HepG2 (cell line): ENCODE data around the gene EPN2.

Source experiments
- AGO1 ChIP-seq: fragments of 200-400 bp; formaldehyde crosslinking; IDR thresholded peaks from 2 replicates; pipeline ENCODE4 v1.6.1; 2017; ENCODE audit warnings: mild to moderate bottlenecking, low read depth, low read length, moderate library complexity; ENCODE audit not compliant: poor library complexity, severe bottlenecking
- CEBPB ChIP-seq: IDR thresholded peaks from 2 replicates; pipeline ENCODE4 v1.6.1; 2011; ENCODE audit warnings: low read depth, low read length, improper control_type of control experiment, borderline replicate concordance
- DNMT1 ChIP-seq: sonication (generic); formaldehyde crosslinking; IDR thresholded peaks from 2 replicates; pipeline ENCODE4 v1.5.1; 2020; ENCODE audit warnings: mild to moderate bottlenecking, missing genetic modification reagents
- GTF3A ChIP-seq: sonication (generic); formaldehyde crosslinking; conservative IDR thresholded peaks from 2 replicates; pipeline ENCODE4 v1.4.0; 2020; ENCODE audit warnings: mild to moderate bottlenecking, missing genetic modification reagents
- MXI1 ChIP-seq: IDR thresholded peaks from 3 replicates; pipeline ENCODE4 v1.6.1; 2012; ENCODE audit warnings: low read depth, low read length, inconsistent platforms, borderline replicate concordance
- SP1 ChIP-seq, 2 experiments: fragments of 450-650 bp in 1 of 2; sonication (generic) in 1 of 2; formaldehyde crosslinking in 1 of 2; IDR thresholded peaks; 2 replicates each; pipeline versions ENCODE4 v1.4.0 to v1.6.1; 2016 to 2020; ENCODE audit warnings: missing genetic modification reagents in 1 of 2
- SUZ12 ChIP-seq: fragments of 150-350 bp; IDR thresholded peaks from 2 replicates; pipeline ENCODE4 v1.6.1; 2014; ENCODE audit warnings: low read depth, low read length
- TCF12 ChIP-seq, 2 experiments: fragments of 450-650 bp in 1 of 2; sonication (generic) in 1 of 2; formaldehyde crosslinking in 1 of 2; IDR thresholded peaks; 2 replicates each; pipeline versions ENCODE4 v1.6.1 to v1.8.0; 2017 to 2022; ENCODE audit warnings: antibody characterized with exemption in 1 of 2, mild to moderate bottlenecking in 1 of 2, missing genetic modification reagents in 1 of 2, moderate library complexity in 1 of 2
- ZBTB4 ChIP-seq: sonication (generic); formaldehyde crosslinking; IDR thresholded peaks from 2 replicates; pipeline ENCODE4 v1.4.0; 2020; ENCODE audit warnings: missing genetic modification reagents, mild to moderate bottlenecking, borderline replicate concordance

- TF ChIP-seq DNMT1: no peak
- no peak for TF ChIP-seq SP1 (IDR thresholded peaks at IDR 0.05)
- no peak for TF ChIP-seq SP1 (CRISPR knock-in tag; IDR thresholded peaks at IDR 0.05)
- TF ChIP-seq GTF3A (CRISPR knock-in tag): no peak
- no peak for TF ChIP-seq CEBPB
- TF ChIP-seq AGO1: no peak
- no peak for TF ChIP-seq SUZ12
- TF ChIP-seq MXI1: no peak
- TF ChIP-seq ZBTB4 (CRISPR knock-in tag): no peak
- no peak for TF ChIP-seq TCF12 (IDR thresholded peaks at IDR 0.05)
- no peak for TF ChIP-seq TCF12 (CRISPR knock-in tag; IDR thresholded peaks at IDR 0.05)
These were observed 104.8 kb downstream of the EPN2 start for GRCh38 chr17:19341641-19342610.
